GM12801 (cell line): ENCODE measurements around the gene KYNU.

Experiments used
- CTCF ChIP-seq: IDR thresholded peaks from one replicate; pipeline ENCODE4 v1.5.1; 2011; ENCODE audit warnings: control low read depth; ENCODE audit not compliant: insufficient read length; ENCODE audit errors: extremely low read depth

Gene KYNU

DNA sequence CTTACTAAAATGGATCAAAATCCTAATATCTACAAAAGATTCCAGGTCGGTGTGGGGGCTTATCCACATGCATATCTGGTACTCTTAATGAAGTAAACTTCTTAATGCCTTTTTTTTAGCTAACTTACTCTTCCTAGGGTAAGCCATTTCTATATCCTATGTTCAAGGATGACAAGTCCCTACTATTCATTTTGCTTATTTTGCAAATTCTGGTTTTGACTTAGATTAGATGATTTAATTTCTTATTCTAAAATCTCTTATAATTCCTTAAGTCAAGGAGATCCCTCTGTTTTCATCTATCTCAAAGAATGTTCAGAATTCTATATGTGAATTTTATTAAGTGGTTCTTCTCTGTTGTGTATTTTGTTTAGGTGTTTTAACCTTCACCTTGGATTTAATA, 79.7 kb downstream of the KYNU start:
- TF ChIP-seq CTCF = no peak

DNA sequence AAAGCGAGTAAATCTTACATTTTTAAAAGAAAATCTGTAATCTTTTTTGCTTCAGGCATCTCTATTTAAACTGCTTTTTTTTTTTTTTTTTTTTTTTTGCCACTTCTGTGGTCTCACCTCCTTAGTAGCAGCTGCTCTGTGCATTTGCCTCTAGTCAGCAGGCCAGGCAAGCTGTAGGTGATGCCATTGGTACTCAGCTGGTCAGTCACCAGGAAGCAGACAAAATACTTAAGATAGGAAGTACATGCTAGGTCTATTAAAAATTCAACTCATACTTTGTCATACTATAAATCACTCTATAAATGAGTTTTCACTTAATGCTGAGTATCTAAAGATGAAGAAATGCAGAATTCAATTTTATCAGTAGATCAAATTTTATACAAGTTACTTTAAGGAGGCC, 83.7 kb downstream of the KYNU start:
- TF ChIP-seq CTCF = no peak

DNA sequence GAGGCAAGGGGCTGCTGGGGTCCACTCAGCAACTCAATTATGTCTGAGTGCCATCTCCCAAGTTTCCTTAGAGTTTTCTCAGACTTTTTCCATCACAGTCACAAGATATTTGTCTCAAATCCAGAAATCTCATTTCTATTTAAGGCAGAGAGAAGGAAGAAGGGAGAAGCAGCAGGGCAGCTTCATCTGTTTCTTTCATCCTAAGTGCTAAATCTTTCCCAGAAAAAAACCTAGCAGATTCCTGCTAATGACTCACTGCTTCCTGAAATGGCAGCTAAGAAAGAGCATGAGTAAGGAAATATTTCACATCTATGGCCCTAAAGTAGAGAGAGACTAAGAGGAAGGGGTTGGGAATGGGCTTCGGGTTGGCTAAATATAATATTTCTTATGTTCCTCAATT, 88.0 kb downstream of the KYNU start:
- TF ChIP-seq CTCF = no peak

GRCh38 chr2:142966284-142966683, 88.8 kb downstream of the KYNU start:
- no peak for TF ChIP-seq CTCF

DNA sequence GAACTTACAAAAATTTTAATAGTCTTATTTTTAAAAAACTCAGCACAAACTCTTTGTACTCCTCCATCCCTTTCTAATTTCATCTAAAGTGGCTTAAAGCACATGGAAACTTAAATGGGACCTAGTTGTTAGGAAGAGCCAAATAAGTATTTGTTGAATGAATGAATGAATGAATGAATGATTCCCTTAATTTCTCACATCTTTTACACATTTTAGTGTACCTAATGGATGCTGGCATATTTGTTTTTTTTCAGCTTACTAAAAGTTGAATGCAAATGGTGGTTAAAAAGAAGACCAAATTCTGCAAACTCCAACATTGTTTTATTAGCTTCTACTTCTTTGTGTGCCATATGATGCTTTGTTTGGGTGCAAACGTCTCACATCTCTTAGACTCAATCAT, 89.6 kb downstream of the KYNU start:
- no peak for TF ChIP-seq CTCF

DNA sequence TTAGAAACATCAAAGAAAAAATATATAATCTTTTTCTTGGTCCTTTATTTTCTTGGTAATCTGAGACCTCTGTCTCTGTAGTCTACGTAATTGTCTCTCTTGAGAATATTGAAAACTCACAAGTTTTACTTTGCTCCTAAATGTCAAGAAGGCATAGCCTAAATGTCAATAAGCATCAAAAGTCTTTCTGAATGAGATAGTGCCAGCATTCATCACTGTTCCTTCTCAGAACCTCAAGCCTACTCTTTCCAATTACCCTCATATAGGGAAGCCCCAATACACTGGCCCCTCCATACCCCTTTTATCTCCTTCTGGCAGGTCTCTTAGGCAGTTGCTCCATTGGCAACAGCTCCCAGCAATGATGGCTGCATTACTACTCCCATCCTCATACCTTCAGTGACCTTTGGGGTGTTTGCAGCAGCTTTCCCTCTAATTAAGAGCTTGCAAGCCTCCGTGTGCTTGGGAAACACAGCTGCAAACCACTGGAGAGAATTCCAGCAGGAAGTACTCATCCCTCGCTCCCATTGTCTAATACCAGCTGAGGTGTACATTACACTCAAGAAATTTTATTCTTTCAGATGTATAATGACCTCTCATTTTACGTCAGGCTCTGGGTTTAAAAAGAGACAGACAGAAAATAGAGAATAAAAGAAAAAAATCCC, 95.8 kb downstream of the KYNU start:
- TF ChIP-seq CTCF = no peak

DNA sequence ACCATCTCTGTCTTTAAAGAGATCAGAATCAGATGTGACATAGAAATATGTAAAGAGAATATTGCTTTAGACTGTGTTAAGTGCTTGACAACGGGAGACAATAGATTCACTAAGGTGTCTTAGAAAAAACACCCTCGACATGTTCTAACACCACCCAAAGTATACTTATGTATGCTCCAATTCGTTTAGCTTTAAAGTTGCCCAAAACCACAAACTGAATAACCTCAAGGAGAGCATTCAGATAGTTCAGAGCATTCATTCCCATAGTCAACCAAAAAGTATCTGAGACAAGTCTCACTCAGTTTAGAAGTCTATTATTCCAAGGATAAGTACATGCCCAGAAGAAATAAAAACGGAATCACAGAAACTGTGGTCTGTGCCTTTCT, 96.4 kb downstream of the KYNU start:
- no peak for TF ChIP-seq CTCF
